Esophagus muscularis mucosa (tissue), 4 donors: Measurements from ENCODE around the gene GDPD2. TPM values are rescaled to one million over a fixed set of nuclear protein-coding genes. Genes with fewer than 3 reads are reported as not detected.

Experiments
- DNase-seq: peaks from one replicate; pipeline ENCODE4 v3.0.0-alpha.2; 2017; ENCODE audit errors: extremely low spot score
- H3K27ac ChIP-seq, 4 donors: fragments of 200-600 bp; sonication (generic); replicated peaks in 1 of 4; 1 replicate in 3 of 4; 2 replicates in 1 of 4; pipeline ENCODE4 v1.5.1; 2016 to 2019; ENCODE audit warnings: mild to moderate bottlenecking in 1 of 4
- H3K27me3 ChIP-seq, 4 donors: fragments of 200-600 bp; sonication (generic); one replicate each; pipeline versions ENCODE4 v1.5.1 to v1.6.0; 2016 to 2019
- H3K36me3 ChIP-seq, 4 donors: fragments of 200-600 bp; sonication (generic); one replicate each; pipeline ENCODE4 v1.5.1; 2016 to 2019
- H3K4me1 ChIP-seq, 4 donors: fragments of 200-600 bp; sonication (generic); one replicate each; pipeline ENCODE4 v1.5.1; 2016 to 2019
- H3K4me3 ChIP-seq, 4 donors: fragments of 200-600 bp; sonication (generic); 1 replicate in 2 of 4; 2 replicates in 2 of 4; pipeline ENCODE4 v1.5.1; 2016 to 2019; ENCODE audit warnings: mild to moderate bottlenecking in 4 of 4, moderate library complexity in 1 of 4
- H3K9me3 ChIP-seq, 4 donors: fragments of 200-600 bp; sonication (generic); 1 replicate in 3 of 4; 2 replicates in 1 of 4; pipeline ENCODE4 v1.5.1; 2016 to 2019
- CTCF ChIP-seq, 3 experiments: fragments of 200-600 bp in 2 of 3; fragments of 450-650 bp in 1 of 3; sonication (generic) in 2 of 3; IDR thresholded peaks; one replicate each; pipeline ENCODE4 v1.5.1; 2017 to 2019; ENCODE audit warnings: antibody characterized with exemption in 3 of 3, mild to moderate bottlenecking in 2 of 3, moderate library complexity in 1 of 3
- EP300 ChIP-seq: sonication (generic); formaldehyde crosslinking; IDR thresholded peaks from one replicate; pipeline ENCODE4 v1.6.1; 2017; ENCODE audit warnings: antibody characterized with exemption
- POLR2A ChIP-seq: fragments of 450-650 bp; IDR thresholded peaks from one replicate; pipeline ENCODE4 v1.6.1; 2017; ENCODE audit warnings: antibody characterized with exemption, moderate library complexity, mild to moderate bottlenecking, low read depth
- POLR2AphosphoS5 ChIP-seq, 2 donors: sonication (generic); formaldehyde crosslinking; IDR thresholded peaks; one replicate each; pipeline ENCODE4 v1.6.1; 2017; ENCODE audit warnings: antibody characterized with exemption in 2 of 2
- WGBS: methylation state at CpG from one replicate; pipeline ENCODE4 v1.1.5; 2018; 5-methylcytosine and 5-hydroxymethylcytosine counted together
- intact Hi-C: fragments of 100-400 bp; cut with DNase I; formaldehyde crosslinking; loops from one replicate; pipeline ENCODE4 v1.15.1; 2023
- total RNA-seq, 4 donors: library from RNA; depleted of rRNA; stranded (reverse); fragments of >200 nt; gene quantifications; one replicate each; pipeline versions ENCODE4 v1.1.0 to v1.2.1, GENCODE V29; 2016

The GDPD2 gene
- total RNA-seq, 4 donors from 2014 or later = not detected

GRCh38 chrX:70405003-70405402 is 18.1 kb upstream of the GDPD2 start:
- DNase-seq = no peak
- Histone ChIP-seq H3K4me3 (no peak overlapping the region), H3K27ac (no peak overlapping the region), H3K36me3 (no peaks in the 10 kb centered on the region), H3K4me1 (no peaks in the 10 kb centered on the region), H3K27me3 (peaks cover 0 to 5% (median 0%) of the 10 kb centered on the region in 4 donors), H3K9me3 (no peaks in the 10 kb centered on the region)
- WGBS = 93% methylated on average over 1 of the region's 1 CpG
- intact Hi-C loops = no loop called here
- no peak for TF ChIP-seq POLR2A
- no peak for TF ChIP-seq CTCF (IDR thresholded peaks at IDR 0.05)
- no peak for TF ChIP-seq EP300
- no peak for TF ChIP-seq POLR2AphosphoS5 (IDR thresholded peaks at IDR 0.05)

GRCh38 chrX:70410921-70411320 is 12.2 kb upstream of the GDPD2 start:
- Histone ChIP-seq H3K4me3 (no peak overlapping the region), H3K9me3 (no peaks in the 10 kb centered on the region), H3K4me1 (no peaks in the 10 kb centered on the region), H3K27me3 (no peaks in the 10 kb centered on the region), H3K36me3 (no peaks in the 10 kb centered on the region), H3K27ac (no peak overlapping the region)
- TF ChIP-seq CTCF (IDR thresholded peaks at IDR 0.05) (no peak), POLR2A (no peak), EP300 (no peak), POLR2AphosphoS5 (IDR thresholded peaks at IDR 0.05) (no peak)
- DNase-seq = no peak
- WGBS = 88% methylated on average over 2 of the region's 2 CpGs
- intact Hi-C loops = no loop called here

- Histone ChIP-seq H3K9me3 (no peaks in the 10 kb centered on the region), H3K27me3 (no peaks in the 10 kb centered on the region), H3K27ac (no peak overlapping the region), H3K36me3 (no peaks in the 10 kb centered on the region), H3K4me1 (no peaks in the 10 kb centered on the region), H3K4me3 (no peak overlapping the region)
- 74% methylated on average over 3 of the region's 3 CpGs for WGBS
- TF ChIP-seq CTCF (IDR thresholded peaks at IDR 0.05) = no peak
- no peak for TF ChIP-seq EP300
- no peak for TF ChIP-seq POLR2A
- TF ChIP-seq POLR2AphosphoS5 (IDR thresholded peaks at IDR 0.05) = no peak
- intact Hi-C loops = no loop called here
- DNase-seq = no peak
Measured at GRCh38 chrX:70411475-70411874, 11.6 kb upstream of the GDPD2 start.

GRCh38 chrX:70421618-70422017 is 1.5 kb upstream of the GDPD2 start:
- no peak for TF ChIP-seq POLR2A
- no peak for TF ChIP-seq POLR2AphosphoS5 (IDR thresholded peaks at IDR 0.05)
- TF ChIP-seq CTCF (IDR thresholded peaks at IDR 0.05) = no peak
- TF ChIP-seq EP300 = no peak
- 38% methylated on average over 2 of the region's 2 CpGs for WGBS
- no peak for DNase-seq
- intact Hi-C loops = no loop called here
- Histone ChIP-seq H3K27ac (no peak overlapping the region), H3K27me3 (peaks cover 0 to 6% (median 2%) of the 10 kb centered on the region in 4 donors), H3K36me3 (no peaks in the 10 kb centered on the region), H3K9me3 (no peaks in the 10 kb centered on the region), H3K4me1 (no peaks in the 10 kb centered on the region), H3K4me3 (no peak overlapping the region)

- no peak for DNase-seq
- H3K9me3 ChIP-seq = no peaks in the 10 kb centered on the region
- H3K27me3 ChIP-seq = peaks cover 0 to 6% (median 2%) of the 10 kb centered on the region in 4 donors
- 87% methylated on average over 10 of the region's 10 CpGs for WGBS
- TF ChIP-seq EP300 (no peak), POLR2A (no peak), CTCF (IDR thresholded peaks at IDR 0.05) (no peak), POLR2AphosphoS5 (IDR thresholded peaks at IDR 0.05) (no peak)
- no peaks in the 10 kb centered on the region for H3K36me3 ChIP-seq
- intact Hi-C loops = no loop called here
- H3K27ac ChIP-seq = no peak overlapping the region
- H3K4me3 ChIP-seq = no peak overlapping the region
- no peaks in the 10 kb centered on the region for H3K4me1 ChIP-seq
Measured at GRCh38 chrX:70423936-70424675, 992 bp downstream of the GDPD2 start.
